GM19025 (cell line): ENCODE measurements around the gene BRI3.
A peak's percentile ranks its signal among the peaks of the same experiment; 100 is the strongest.

Source experiments
- ATAC-seq: cut with Tn5 transposase; IDR thresholded peaks from one replicate; pipeline ENCODE4 v1.9.1; 2021; ENCODE audit warnings: mild to moderate bottlenecking, low read depth, moderate library complexity; ENCODE audit not compliant: unreplicated experiment

Gene BRI3, protein sequence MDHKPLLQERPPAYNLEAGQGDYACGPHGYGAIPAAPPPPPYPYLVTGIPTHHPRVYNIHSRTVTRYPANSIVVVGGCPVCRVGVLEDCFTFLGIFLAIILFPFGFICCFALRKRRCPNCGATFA

DNA sequence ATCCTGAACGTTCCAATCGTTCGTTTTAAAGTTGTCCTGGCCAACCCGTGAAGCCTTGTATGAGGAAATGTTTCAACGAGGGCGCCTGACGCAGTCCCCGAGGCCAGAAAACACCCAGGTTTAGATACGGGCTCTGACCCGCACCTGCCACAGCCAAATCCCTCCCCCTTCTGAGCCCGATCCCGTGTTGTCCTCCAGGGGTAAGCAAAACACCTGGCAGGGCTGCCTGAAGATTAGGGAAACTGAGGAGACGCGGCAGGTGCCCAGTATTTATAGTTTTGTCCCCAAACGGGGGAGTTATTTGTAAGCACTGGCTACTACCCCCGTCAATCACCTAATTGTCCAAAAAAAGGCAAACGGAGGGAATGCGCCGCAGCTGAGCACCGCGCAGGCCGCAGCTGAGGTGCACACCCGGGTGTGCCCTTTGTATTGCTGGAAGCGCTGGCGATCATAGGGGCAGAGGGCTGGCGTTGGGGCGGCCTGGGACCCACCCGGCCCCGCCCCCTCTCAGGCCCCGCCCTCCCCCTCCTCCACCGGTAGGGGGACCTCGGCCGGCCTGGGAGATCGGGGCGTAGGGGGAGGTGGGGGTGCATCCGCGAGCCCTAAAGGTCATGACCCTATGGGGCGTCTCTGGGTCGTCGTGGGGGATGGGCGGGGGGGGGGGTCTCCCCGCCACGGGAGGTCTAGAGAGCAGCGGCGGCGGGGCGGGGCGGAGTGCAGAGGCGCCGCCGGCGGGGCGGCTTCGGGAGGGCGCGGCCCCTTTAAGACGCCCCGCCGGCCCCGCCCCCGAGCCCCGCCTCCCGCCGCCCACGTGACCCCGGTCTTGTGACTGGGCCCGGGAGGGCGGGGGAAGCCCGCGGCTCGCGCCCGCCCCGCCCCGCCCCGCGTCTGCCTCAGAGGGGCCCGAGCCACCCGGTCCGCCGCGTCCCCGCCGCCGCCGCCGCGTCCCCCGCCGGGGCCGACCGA lies at the start of gene BRI3:
BRI3 (plus strand) TSS at position 896 of the 966 bp plus-strand sequence. CDS start 110 bp downstream, outside the sequence.
- ATAC-seq = peak; percentile 77

DNA sequence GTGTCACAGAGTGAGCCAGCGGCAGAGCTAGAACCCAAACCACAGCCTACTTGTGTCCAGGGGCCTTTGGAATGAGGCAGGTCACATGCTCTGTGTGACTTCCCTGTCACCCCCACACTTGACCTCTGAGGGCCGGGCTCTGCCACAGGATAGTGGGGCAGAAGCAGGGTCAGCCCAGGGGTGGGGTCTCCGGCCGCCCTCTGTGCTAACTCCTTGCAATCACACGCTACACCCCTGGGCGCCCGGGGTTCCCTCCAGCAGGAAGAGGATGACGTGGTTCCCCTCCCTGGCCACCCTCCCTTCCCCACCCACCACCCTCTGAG lies 49.3 kb upstream of the BRI3 start:
- ATAC-seq = no peak

DNA sequence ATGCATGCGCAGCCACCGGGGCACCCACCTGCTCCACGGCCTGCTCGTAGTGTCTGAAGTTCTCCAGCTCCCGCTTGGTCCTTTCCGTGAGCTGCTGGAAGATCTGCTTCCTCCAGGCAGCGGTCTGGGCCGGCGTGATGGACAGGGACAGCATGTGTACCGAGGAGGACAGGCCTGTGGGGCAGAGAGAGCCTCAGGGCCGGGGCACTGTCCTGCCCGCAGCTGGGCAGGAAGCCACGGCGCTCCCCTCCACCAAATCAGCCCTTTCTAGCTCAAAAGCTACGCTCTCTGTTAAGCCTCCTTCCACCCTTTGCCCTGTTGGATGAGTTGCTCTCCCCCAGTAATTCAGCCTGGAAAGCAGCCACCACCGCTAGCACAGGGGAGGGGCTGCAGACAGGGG lies 48.7 kb upstream of the BRI3 start:
- ATAC-seq = no peak

DNA sequence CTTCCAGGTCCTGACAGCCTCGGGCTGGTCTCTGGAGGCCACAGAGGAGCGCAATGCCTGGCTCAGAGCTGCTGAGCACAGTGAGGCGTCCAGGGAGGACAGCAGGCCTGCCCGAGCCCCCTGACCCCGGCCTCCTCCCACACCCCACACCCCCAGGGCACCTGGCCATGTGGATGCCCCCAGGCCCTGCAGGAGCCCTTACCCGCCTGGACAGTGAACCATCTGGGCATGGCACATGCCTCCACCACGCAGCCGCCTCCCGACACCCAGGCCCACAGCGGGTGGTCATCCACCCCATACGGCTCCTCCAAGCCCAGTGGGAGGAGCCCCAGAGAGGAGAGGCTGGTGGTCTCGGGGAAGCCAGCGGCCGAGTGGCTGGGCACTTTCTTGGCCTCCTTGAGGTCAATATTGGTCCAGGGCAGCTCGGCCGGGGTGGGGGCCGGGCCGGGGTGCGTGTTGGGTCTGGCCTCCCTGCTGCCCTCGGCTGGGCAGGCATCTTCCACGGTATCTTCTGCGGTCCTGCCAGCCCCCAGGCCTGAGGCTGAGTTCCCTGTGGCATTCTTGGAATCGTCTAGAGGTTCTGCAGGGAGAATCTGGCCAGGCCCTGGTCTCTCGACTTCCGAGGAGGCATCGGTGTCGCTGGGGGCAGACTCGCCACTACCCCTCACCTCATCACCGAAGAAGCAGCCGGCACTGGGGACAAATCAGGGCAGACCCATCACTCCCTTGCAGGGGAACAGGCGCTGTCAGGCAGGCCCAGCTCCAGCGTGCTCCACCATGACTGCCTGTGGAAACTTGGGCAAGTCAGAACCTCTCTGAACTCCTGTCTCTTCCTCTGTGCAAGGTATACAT lies 48.0 kb upstream of the BRI3 start:
- no peak for ATAC-seq

DNA sequence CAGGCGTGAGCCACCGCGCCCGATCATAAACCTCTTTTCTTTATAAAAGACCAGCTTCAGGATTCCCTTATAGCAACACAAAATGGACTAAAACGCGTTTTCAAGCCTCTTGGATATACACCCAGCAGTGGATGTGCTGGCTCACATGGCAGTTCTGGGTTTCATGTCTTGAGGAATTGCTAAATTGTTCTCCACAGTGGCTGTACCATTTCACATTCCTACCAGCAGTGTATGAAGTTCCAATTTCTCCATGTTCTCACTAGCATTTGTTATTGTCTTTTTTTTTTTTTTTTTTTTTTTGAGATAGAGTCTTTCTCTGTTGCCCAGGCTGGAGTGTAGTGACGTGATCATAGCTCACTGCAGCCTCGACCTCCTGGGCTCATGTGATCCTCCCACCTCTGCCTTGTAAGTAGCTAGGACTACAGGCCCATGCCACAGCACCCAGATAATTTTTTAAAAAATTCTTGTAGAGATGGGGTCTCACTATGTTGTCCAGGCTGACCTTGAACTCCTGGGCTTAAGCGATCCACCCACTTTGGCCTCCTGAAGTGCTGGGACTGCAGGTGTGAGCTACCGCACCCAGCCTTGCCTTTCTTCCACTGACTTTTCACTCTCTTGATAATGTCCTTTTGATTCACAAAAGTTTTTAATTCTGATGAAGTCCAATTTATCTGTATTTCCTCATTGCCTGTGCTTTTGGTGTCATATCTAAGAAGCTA lies 46.9 kb upstream of the BRI3 start:
- no peak for ATAC-seq

DNA sequence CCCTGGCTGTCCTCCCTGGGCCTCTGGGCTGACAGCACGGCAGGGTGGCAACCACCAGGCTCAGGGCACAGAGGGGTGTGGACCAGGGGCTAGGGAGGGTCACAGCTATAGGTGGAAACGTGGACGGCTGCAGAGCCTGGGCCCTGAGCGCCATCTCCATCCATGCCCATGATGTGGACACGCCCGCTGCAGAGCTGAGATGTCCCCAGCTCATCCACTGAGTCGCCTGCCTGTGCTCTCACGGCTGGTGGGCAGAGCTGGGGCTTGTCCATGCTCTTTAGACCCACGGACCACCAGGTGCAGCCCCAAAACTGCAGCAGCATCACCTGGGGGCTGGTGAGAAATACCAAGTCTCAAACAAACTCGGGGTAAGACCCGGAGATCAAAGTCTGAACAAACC lies 45.6 kb upstream of the BRI3 start:
- ATAC-seq = no peak

DNA sequence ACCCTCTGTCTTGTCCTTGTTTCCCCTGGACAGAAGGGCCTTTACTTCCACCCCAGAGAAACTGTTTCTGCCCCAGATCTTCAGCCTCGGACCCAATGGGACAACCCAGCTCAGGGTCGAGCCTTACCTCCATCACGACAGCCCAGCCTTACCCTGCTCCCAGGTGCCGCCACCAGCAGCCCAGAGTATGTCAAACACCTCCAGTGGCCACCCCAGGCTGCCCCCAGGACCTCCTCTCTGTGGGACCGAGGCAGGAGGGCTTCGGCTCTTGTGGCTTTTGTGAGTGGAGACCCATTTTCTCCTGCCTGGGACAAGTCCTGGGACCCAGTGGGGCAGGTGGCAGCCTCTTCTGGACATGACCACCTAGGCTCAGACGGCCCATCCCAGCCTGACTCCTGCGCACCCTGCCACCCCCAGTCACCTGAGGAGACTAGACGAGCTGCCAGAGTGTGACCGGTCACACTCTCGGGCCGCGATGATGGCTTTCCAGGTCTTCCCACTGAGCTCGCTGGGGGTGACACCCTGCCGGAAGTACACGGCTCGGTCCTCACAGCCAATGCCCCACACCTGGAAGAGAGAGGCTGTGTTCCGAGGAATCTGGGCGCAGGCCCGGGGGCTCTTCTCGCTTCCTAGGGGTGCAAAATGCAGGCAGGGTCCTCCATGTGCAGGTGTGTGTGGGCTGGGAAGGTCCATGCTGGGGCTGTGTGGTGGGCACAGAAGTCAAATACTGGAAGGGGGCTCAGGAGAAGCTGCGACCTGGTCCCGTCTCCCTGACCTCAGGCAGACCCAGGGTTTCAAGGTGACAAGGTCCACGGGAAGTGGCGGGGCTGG lies 44.9 kb upstream of the BRI3 start:
- ATAC-seq = no peak

DNA sequence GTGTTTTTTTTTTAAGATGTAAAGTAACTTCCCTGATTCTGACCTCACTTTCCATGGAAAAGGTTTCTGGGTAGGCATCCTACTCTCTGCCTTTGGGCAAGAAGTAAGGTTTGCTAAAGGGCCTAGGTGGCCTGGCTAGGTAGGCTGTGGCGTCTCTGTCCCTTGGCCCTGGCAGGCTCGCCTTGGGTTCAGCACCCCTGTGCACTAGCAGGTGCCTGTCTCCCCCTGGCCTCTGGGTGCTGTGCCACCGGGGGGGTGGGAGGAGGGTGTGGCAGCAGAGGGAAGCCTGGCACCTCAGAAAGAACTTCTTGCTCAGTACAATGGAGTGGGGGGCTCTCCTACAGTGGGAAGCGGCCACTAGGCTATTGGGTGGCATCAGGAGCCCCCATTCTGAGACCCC lies 43.4 kb upstream of the BRI3 start:
- no peak for ATAC-seq

DNA sequence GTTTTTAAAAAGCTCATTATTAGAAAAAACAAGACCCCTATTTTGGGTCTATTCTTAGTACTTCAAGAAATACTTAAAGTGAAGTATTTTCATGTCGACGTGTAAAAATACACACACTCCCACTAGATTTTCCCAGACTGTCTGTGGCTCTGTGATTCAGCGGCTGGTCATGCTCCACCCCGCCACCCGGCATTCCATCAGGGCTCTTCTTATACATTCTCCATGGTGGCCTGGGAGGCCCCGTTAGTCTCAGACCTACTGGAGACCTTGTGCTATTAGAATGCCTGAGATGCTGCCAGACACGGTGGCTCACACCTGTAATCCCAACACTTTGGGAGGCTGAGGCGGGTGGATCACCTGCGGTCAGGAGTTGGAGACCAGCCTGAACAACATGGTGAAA lies 42.5 kb upstream of the BRI3 start:
- ATAC-seq = no peak

DNA sequence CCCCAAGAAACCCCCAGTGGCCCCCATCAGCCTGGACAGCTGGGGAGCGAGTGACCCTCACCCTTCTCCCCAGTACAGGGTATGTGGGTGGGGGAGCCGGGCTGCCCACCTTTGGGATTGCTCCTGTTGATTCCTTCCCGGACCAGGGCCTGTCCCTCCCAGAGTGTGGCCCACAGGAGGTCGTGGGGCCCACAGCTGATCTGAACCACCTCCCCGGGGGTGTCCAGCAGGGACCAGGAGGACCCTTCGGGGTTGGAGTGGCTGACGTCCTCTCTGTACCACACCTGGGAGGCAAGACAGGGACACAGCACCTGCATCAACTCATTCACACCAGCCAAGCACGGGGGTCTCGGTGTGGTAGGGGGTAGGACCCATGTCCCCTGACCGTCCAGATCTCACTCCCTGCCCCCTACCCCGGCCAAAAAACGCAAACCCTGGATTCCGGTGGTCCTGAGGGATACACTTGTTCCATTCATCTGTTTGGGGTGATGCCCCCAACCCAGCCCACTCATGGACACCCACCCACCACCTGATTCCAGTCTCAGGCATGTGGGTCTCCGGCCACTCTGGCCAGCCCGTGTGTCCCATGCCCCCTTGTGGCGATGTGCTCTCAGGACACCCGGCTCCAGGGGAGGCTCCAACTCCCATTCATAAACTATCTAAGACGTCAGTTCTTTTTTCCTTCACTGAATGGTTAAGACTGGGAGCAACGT lies 40.4 kb upstream of the BRI3 start:
- peak; percentile 71 for ATAC-seq

DNA sequence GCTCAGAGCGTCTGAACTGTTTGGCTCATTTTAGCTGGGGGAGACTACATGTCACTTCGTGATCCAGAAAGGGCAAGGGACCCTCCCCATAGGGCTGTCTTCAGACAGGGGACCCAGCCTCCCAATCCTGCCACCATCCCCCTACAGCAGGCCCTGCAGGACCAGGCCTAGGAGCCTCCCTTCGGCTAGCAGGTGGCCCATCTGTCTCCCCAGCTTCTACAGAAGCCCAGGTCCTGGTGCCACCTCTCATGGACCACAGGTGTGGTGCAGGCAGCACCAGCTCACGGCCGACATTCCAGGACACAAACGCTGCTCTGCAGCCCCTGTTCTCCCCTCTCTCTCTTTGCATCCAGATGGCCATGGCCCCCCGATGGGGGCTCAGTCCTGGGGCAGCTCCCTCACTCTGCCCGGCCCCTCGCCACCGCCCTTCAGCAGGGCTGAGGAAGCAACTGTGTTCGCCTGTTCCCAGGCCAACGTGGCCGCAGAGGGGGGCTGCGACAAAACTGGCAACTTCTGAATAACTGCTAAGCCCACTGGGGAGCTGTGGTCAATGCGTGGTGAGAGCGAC lies 39.7 kb upstream of the BRI3 start:
- ATAC-seq = no peak

DNA sequence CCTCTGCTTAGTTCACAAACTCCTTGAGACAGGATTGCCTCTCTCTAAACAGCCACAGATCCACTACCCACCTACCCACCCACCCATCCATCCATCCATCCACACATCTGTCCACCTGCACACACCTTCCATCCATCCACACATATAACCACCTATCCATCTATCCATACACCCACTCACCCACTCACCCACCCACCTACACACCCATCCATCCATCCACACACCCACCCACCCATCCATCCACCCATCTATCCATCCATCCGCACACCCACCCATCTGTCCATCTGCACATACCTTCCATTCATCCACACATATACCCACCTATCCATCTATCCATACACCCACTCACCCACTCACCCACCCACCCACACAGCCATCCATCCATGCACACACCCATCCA lies 39.1 kb upstream of the BRI3 start:
- no peak for ATAC-seq

DNA sequence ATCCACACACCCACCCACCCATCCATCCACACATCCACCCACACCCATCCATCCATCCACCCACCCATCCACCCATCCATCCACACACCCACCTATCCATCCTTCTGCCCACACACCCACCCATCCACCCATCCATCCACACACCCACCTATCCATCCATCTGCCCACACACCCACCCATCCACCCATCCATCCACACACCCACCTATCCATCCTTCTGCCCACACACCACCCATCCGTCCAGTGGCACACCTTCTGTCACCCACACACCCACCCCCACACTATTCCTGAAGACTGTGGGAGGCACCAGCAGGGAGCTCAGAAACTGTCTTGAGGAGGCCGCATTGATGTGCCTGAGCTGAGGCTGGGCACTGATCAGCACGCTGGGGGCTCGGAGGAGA lies 38.6 kb upstream of the BRI3 start:
- no peak for ATAC-seq

DNA sequence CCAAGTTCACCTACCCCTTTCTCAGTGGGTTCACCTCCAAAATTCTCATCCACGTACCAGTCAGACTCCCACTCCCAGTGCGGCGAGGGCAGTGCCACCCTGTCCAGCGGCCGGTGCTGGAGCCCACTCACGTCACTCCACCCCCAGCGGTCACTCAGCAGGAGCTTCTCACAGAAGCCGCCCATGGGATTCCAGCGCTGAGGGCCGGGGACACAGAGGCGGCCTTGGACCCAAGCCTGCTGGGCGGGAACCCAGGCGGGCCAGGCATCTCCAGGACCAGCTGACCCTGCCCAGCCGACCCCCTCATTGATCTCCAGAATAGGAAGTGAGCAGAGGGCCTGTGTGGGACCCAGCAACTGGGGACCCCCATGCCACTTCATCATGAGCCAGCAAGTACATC lies 36.6 kb upstream of the BRI3 start:
- no peak for ATAC-seq

DNA sequence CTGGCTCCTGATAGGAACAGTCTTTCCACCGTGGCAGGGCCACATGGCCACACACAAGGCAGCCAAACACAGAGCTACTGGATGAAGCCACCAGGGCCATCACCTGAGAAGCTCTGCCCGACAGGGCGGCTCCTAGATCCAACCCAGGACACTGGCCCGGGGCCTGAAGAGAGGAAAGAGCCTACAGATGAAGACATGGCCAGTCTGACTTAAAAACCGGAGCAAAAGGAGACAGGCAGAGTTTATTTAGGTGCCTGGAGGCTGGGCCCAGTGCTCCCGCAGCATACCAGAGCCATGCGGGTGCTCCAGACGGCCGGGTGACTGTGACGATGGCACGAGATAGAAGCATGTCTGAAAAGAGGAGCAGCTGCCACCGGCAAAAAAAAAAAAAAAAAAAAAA lies 33.3 kb upstream of the BRI3 start:
- no peak for ATAC-seq

DNA sequence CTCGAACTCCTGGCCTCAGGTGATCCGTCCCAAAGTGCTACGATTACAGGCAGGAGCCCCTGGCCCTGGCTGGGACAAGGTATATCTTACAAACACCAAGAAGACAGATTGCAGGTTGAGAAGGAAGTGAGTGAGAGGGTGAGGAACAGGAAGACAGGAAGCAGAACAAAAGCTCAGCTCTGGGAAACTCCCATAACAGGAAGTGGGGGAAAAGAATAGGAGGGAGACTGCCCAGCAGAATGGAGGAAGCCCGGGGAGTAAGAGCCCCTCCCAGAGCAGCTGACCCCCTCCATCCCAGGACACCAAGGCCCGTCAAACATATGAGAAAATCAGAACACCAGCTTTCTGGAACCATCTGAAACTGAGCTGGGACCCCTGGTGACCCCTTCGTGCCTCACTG lies 32.4 kb upstream of the BRI3 start:
- no peak for ATAC-seq

DNA sequence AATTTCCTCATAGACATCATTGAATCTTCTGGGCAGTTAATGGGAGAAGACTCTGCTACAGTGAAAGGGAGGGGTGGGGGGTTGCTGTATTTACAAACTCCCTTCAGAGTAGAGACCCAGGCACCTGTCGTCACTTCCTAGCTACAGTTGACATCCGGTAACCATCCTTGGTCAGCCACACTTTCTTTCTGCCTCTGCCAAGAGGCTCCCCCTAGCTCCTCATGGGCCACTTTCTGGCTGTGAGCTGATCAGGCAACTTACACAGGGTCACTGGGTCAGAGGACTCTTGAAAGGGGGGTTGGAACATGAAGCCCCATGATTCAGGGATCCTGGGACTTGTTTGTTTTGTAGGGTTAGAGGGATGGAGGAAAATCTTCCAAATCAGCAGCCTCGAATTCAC lies 30.7 kb upstream of the BRI3 start:
- no peak for ATAC-seq

DNA sequence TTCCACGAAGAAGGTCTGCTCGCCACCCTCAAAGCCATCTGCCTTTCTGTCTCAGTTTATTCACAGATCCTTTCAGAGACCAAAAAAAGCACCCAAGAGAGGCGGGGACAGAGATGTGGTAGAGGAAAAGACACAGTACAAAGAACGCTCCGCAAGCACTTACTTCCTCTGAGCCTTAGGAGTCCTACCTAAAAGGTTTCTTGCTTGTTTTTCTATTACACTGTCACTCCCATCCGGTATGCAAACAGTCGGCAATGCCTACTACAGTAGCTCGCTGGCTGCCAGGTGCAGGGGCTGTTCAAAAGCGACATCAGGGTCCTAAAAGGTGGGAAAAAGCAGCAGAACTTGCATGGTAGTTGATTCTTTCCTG lies 30.3 kb upstream of the BRI3 start:
- ATAC-seq = peak; percentile 10
